GM19099 (cell line): Measurements from ENCODE around the gene TRIM37.

ENCODE experiments used
- POLR2A ChIP-seq: IDR thresholded peaks from 3 replicates; pipeline ENCODE4 v1.6.1; 2011; ENCODE audit warnings: low read depth; ENCODE audit not compliant: insufficient read length; ENCODE audit errors: extremely low read depth

TRIM37 gene

DNA sequence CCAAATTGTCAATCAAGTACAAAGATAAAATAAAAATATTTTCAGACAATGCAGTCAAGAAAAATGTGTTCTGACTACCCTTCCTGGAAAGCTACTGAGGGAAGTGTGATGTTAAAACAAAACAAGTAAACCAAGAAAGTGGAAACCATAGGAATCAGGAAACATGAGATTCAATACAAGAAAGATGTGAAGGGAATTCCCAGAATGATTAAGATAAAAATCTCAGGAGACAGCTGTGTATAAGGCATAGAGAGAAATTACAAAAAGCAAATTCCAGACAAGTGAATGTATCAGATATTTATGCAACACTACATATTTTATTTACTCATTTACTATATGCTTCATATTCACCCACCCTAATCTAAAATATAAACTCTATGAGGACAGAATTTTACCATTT, 32.2 kb downstream of the TRIM37 start:
- TF ChIP-seq POLR2A: no peak

DNA sequence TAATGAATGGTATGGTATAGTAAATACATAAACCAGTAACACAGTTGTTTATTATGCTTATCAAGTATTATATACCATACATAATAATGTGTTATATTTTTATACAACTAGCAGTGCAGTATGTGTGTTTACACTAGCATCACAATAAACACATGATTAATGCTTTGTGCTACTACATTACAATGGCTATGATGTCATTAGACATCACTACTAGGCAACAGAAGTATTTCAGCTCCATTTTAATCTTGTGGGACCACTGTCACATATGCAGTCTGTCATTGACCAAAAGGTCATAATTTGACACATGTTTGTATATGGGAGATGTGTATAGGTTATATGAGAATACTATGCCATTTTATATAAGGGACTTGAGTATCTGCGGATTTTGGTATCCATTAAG, 32.7 kb downstream of the TRIM37 start:
- no peak for TF ChIP-seq POLR2A

DNA sequence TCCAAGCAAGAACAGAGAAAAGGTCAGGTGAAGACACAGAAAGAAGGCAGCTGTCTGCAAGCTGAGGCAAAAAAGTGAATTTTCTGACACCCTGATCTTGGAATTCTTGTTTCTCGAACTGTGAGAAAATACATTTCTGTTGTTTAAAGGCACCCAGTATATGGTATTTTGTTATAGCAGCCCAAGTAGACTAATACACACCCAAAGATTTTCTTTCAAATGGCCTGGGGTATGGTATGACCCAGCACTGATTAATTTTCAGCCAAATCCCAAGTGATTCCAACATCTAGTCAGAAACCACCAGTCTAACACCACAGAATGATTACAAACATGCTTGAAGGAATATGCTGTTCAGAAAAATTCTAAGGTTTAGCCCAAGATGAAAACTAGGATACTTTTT, 36.8 kb downstream of the TRIM37 start:
- no peak for TF ChIP-seq POLR2A

DNA sequence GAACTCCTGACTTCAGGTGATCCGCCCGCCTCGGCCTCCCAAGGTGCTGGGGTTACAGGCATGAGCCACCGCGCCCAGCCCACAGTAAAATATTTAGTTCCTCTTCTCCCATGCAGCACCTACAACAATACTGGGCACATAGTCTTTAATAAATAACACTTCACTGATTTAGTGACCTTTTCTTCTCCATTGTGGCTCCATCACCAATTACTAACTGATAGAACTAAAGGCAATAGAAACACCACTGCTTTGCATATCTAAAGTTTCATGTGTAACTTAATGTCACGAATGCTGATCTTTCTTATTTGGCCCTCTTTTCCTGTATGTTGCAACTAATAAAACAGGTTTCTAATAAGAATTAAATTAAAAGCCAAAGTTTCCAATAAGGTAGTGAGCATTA, 38.9 kb downstream of the TRIM37 start:
- no peak for TF ChIP-seq POLR2A

DNA sequence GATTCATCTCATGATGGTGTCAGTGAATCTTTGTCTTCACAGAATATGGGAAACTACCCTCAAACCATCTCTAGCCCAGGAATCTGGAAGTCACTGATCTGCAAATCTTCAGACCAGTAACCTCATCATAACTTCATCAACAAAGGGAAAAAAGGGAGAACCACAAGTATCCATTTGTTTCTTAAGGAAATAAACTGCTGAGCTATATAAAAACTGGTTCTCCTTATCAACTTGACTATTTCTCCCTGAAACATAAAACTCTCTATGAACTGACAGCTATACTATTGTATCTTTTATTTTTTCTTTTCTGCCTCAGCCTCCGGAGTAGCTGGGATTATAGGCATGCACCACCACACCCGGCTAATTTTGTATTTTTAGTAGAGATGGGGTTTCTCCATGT, 39.3 kb downstream of the TRIM37 start:
- no peak for TF ChIP-seq POLR2A

DNA sequence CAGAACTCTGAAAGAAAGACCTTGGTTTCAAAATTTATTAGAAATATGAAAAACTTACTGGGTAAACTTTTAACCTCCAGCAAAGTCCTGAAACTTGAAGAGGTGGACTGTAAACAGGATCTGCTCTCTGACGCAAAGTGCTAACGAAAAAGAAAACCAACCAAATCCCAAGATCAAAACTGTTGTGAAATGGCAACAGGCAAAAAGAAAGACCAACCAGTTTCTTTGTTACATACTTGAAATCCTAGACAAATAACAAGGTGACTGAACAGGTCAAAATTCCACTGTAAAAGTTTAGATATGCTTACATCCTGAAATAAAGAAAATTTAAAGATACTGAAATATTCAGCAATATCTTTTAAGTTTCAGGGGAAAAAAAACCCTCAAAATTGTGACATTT, 44.2 kb downstream of the TRIM37 start:
- no peak for TF ChIP-seq POLR2A

DNA sequence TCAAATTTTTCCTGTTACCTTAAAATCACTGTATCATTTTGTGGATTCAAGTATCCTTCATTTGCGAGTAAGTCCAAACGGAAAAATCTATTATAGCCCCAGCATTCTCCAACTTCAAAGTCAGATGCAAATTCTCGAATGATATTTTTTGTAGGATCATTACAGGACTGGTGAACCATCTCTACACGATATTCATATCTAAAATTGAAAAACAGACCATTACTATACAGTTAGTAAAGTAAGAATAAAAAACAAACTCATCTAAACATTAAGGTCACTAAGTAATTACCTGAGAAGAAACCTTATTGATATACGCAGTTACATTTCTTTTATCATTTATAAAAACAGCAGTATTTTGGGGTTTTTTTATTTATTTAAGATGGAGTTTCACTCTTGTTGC, 49.8 kb downstream of the TRIM37 start:
- no peak for TF ChIP-seq POLR2A

DNA sequence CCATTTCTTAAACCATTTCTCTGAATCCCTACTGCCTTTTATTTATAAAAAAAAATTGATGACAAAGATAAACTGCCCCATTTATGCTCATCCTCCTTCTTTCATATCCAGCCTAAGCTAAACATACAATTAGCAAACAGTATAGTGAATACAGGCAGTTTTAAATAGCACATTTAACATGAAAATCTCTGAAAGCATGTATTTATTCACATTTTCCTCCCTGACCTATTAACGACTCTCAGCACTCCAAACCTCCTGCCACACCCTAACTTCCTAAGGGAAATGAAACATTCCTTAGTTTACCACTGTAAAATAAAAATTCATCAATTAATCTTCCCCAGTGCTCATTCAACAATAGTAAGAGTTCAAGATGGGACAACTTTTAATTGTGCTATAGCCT, 56.9 kb downstream of the TRIM37 start:
- no peak for TF ChIP-seq POLR2A

DNA sequence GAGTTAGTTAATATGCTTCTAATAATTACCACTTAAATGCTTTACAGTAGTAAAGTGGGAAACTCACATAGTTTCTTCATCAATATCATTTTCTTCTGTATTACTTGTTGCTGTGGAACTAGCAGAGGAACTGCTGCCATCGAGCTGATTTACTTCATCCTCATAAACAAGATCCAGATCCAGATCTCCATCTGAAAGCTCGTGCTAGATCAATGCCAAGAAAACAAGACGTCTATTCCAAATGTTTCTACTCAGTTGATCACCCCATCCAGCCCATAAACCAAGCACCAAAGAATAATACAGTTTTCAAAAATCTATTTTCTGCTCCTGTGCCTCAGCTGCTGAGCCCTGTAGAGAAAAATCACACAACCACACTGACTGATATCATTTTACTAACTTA, 59.1 kb downstream of the TRIM37 start:
- TF ChIP-seq POLR2A: no peak

DNA sequence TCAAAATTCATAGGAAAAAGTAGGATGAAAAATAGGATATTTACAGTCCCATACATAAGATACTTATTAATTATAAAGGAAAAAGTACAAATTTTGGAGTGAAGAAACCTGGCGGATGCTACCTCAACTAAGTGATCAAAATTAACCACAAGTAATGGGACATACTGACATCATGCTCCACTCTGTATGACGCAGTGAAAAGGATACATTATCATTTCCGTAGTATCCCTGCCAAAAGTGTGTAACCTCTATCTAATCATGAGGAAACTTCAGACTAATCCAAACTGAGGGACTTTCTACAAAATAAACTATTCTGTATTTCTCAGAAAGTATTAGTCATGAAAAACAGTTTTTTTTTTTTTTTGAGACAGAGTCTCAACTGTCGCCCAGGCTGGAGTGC, 60.5 kb downstream of the TRIM37 start:
- TF ChIP-seq POLR2A: no peak

DNA sequence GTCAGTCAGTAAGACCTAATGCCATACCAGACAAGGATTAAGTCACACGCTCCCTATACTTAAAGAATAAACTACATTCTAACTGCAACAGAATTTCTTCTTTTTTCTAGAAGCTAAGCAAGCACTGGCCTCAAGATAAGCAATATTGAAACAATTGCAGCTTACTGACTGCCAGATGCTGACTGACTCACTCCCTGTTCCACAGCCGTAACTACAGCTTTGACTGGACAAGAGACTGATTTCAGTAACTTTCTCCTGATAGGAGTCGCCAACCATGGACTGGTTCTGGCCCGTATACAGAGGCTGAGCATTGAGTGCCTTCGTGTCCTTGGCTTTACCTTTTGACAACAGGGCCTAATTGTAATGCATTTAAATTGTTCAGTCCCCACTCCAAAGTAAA, 67.9 kb downstream of the TRIM37 start:
- no peak for TF ChIP-seq POLR2A

DNA sequence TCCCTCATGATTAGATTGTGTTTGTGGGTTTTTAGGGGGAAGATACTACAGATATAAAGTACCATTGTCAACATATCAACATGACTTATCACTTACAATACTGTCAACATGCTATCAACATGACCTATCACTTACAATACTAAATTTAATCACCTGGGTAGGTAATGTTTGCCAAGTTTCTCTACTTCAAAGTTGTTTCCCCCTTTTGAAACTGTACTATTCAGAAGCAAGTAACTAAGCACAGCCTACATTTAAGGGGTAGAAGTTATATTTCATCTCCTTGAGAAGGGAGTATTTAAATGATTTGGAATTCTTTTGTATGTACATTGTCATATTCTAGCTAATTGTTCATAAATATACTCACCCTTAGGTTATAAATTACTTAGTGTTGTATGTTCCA, 68.7 kb downstream of the TRIM37 start:
- no peak for TF ChIP-seq POLR2A

DNA sequence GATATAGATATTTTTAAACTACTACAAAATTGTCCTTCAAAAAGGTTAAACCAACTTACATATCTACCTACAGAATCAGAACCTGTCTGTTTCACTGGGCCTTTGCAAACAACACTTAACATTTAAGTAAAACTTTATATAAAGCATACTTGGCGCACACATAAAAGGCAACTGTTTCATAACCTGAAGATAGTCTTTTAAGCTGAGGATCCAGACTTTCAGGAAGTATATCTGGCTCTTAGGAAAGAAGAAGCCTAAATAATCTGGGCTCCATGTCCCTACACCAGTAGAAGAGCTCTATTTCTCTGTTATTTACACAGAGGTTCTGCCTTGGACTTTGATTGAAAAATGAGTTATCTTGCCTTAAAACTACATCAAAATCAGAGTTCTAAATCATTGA, 75.9 kb downstream of the TRIM37 start:
- TF ChIP-seq POLR2A: no peak

DNA sequence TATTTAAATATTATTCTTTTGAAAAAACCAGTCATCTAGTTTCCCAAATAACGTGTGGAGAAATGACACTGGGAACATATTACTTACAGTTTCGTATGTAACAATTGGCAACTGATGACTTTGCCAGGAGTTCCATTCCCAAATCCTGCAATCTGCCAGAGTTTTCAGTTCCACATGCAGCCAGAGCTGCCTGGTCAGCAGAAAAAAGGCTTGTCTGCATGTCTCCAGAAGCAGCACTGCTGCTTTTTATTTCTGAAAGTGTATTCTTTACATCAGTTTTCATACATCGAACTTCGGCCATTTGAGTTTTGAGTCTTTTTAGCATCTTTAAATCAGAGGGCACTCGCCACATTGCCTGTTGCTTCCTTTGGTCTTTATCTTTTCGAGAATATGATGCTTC, 78.4 kb downstream of the TRIM37 start:
- no peak for TF ChIP-seq POLR2A

DNA sequence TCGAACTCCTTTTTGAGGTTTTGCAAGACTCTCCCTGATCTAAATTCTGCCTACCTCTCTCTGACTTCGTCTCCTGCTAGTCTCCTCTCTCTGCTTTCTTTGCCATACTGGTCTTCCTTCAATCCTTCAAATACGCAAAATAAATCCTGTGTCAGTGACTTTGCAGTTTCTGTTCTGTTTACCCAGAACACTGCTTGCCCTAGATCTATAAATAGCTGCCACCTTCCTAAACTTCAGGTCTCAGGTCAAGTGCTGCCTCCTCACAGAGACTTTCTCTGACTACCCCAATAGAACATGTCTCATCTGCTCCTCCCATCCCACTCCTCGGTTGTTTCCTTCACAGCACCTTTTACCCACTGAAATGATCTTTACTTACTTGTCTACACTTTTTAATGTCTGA, 78.9 kb downstream of the TRIM37 start:
- no peak for TF ChIP-seq POLR2A

DNA sequence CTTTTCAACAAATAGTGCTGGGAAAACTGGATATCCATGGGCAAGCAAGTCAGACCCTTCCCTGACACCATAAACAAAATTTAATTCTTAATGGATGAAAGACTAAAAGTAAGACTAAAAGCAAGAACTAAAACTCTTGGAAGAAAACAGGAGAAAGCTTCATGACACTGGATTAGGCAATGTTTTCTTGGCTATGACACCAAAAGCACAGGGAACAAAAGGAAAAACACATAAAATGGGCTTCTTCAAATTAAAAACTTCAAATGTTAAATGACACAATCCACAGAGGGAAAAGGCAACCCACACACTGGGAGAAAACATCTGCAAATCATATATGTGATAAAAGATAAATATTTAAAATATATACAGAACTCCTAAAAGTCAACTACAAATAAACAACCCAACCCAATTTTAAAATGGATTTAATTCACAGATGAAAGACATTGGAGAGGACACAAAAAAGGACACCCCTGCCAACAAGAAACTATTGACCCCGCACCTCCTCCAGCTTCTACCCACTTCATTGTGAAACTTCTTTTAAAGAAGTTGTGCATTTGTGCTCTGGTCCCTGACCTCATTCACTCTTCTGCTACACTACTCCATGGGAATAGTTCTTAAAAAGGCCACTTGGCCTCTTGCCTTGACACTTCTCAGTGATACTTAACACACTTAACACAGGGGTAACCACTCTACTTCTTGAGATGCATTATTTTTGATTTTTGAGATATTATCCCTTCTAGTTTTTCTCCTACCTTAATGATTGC, 80.3 kb downstream of the TRIM37 start:
- TF ChIP-seq POLR2A: no peak

DNA sequence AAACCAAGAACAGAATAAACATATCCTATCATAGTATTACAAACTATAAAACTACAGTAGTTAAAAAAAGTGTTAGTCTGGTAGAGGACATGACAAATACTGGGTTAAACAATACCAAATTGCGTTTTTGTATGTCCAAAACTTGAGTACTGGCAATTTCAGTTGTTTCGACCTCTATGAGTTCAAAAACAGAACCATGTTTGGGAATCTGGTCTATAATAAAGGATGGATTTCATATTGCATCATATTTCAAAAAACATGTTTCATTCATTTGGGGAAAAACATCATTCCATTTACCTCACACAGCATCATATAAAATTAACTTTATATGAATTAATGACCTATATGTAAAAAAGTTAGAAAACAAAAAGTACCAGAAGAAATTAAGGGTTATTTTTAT, 81.8 kb downstream of the TRIM37 start:
- no peak for TF ChIP-seq POLR2A

DNA sequence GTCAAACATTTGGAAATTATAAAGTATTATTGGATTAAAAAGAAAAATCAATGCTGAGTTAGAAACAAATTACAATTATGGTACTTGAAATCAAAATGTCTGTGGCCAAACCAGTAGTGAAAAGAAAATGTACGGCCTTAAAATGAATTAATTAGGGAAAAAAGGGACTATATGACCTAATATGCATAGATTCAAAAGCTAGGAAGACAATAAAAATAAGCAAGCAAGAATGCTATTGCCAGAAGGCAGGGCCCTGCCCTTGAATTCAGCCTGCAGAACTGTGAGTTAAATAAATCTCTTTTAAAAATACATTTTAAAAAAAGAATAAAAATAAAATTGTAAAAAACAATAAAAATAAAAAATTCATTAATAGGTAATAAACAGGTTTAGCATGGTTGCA, 88.7 kb downstream of the TRIM37 start:
- TF ChIP-seq POLR2A: no peak

DNA sequence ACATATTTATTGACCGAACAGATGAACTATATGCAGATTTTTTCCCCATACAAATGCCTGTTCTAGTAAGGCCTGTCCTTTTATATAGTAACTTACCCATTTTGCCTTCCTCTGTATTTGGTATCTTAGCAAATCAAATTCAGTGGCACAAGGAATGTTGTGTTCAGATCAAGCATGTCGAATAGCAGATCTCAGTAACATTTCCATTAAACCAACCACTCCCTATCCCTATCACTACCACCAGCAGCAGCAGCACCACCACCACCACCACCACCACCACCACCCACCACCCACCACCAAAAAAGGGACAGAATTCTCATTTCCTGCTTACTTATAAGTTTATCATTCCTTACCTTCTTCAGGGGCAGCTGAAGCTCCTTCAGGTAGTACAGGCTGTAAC, 94.7 kb downstream of the TRIM37 start:
- no peak for TF ChIP-seq POLR2A
